Naive thymus-derived CD4-positive, alpha-beta T cell (primary cell): ENCODE data around the gene C14orf132. TPM values are rescaled to one million over a fixed set of nuclear protein-coding genes. Genes with fewer than 3 reads are reported as not detected.

Experiments used
- ATAC-seq: fragments of 150-1000 bp; cut with Tn5 transposase; 2 replicates; pipeline ENCODE4 v1.10.0; 2021; ENCODE audit warnings: mild to moderate bottlenecking, moderate library complexity
- CTCF ChIA-PET: fragments of 350-600 bp; sonication (Branson Sonifier 250); formaldehyde crosslinking; loops from one replicate; lab custom pipeline; 2021; ENCODE audit warnings: antibody characterized with exemption; lab: Charles Lee
- POLR2A ChIA-PET: fragments of 350-600 bp; sonication (Branson Sonifier 250); formaldehyde crosslinking; loops from one replicate; lab custom pipeline; 2021; ENCODE audit warnings: antibody characterized with exemption, inconsistent platforms; lab: Charles Lee
- DNase-seq, 9 donors: peaks; one replicate each; pipeline versions ENCODE4 v3.0.0 to v3.0.0-alpha.2; 2020 to 2022; ENCODE audit warnings: mixed read lengths in 1 of 9
- H3K27ac ChIP-seq: one replicate; pipeline ENCODE4 v1.7.0; 2013; ENCODE audit warnings: mild to moderate bottlenecking, low read depth, low read length, moderate library complexity
- H3K27me3 ChIP-seq, 2 donors: one replicate each; pipeline ENCODE4 v1.7.0; 2013; ENCODE audit warnings: low read length in 2 of 2, mild to moderate bottlenecking in 2 of 2, moderate library complexity in 2 of 2; ENCODE audit not compliant: control insufficient read depth in 2 of 2, insufficient read depth in 2 of 2
- H3K36me3 ChIP-seq, 3 experiments: 1 replicate in 2 of 3; 2 replicates in 1 of 3; pipeline ENCODE4 v1.7.0; 2013; ENCODE audit warnings: low read length in 3 of 3, mild to moderate bottlenecking in 3 of 3, moderate library complexity in 1 of 3; ENCODE audit not compliant: insufficient read depth in 3 of 3, control insufficient read depth in 2 of 3
- H3K4me1 ChIP-seq, 2 donors: one replicate each; pipeline ENCODE4 v1.7.0; 2013; ENCODE audit warnings: low read length in 2 of 2, mild to moderate bottlenecking in 2 of 2, moderate library complexity in 1 of 2; ENCODE audit not compliant: control insufficient read depth in 2 of 2, insufficient read depth in 2 of 2
- H3K4me3 ChIP-seq: 2 replicates; pipeline ENCODE4 v1.7.0; 2013; ENCODE audit warnings: mild to moderate bottlenecking, low read length
- H3K9me3 ChIP-seq, 3 experiments: 1 replicate in 2 of 3; 2 replicates in 1 of 3; pipeline ENCODE4 v1.7.0; 2013; ENCODE audit warnings: low read length in 3 of 3; ENCODE audit not compliant: control insufficient read depth in 2 of 3
- H3K27ac Mint-ChIP-seq, 9 donors: one replicate each; pipeline ENCODE4 v1.8.0; 2020 to 2022; ENCODE audit warnings: mixed read lengths in 9 of 9, mild to moderate bottlenecking in 8 of 9, moderate library complexity in 5 of 9, inconsistent platforms in 2 of 9
- H3K27me3 Mint-ChIP-seq, 5 donors: one replicate each; pipeline ENCODE4 v1.8.0; 2021 to 2022; ENCODE audit warnings: mixed read lengths in 5 of 5, mild to moderate bottlenecking in 1 of 5
- H3K36me3 Mint-ChIP-seq, 5 donors: one replicate each; pipeline ENCODE4 v1.8.0; 2020 to 2022; ENCODE audit warnings: mixed read lengths in 5 of 5, mild to moderate bottlenecking in 3 of 5, inconsistent platforms in 1 of 5
- H3K4me1 Mint-ChIP-seq, 7 donors: one replicate each; pipeline ENCODE4 v1.8.0; 2020 to 2022; ENCODE audit warnings: mixed read lengths in 7 of 7, mild to moderate bottlenecking in 3 of 7, inconsistent platforms in 1 of 7
- H3K4me3 Mint-ChIP-seq, 10 donors: one replicate each; pipeline ENCODE4 v1.8.0; 2020 to 2022; ENCODE audit warnings: mild to moderate bottlenecking in 10 of 10, mixed read lengths in 10 of 10, moderate library complexity in 6 of 10, inconsistent platforms in 2 of 10
- H3K9me3 Mint-ChIP-seq, 11 donors: one replicate each; pipeline ENCODE4 v1.8.0; 2020 to 2022; ENCODE audit warnings: mixed read lengths in 11 of 11, mild to moderate bottlenecking in 4 of 11, inconsistent platforms in 1 of 11, moderate library complexity in 1 of 11
- intact Hi-C, 2 donors: fragments of 100-400 bp; cut with micrococcal nuclease; formaldehyde crosslinking; loops; one replicate each; pipeline ENCODE4 v1.15.1; 2023
- polyA plus RNA-seq, 2 donors: library from polyadenylated mRNA; unstranded; fragments of 300-500 nt; fragmentation: Illumina TruSeq; gene quantifications; one replicate each; pipeline ENCODE4 v1.2.3, GENCODE V29; 2021
- total RNA-seq, 6 experiments: library from RNA in 5 of 6; stranded (reverse) in 5 of 6; gene quantifications; 1 replicate in 5 of 6; 2 replicates in 1 of 6; pipeline ENCODE4 v1.2.3 and lab custom pipeline; 2021 to 2026

C14orf132 gene
- total and polyA plus RNA-seq, 7 experiments from 2014 or later = 0.41 to 22.9 (median 7.2) TPM

- ChIA-PET CTCF (interaction anchor here (1.1 to 5.4 kb wide), 4 partner anchors 15 to 170 kb away, joined by 3 to 87 read pairs (median 17); no protein-coding TSS in a partner anchor), POLR2A (no interaction called here)
- H3K9me3 Mint-ChIP-seq = no peaks in the 10 kb centered on the region
- DNase-seq (no peak), ATAC-seq (no peak)
- peaks cover 0 to 3% (median 0%) of the 10 kb centered on the region in 5 donors for H3K27me3 Mint-ChIP-seq
- no peaks in the 10 kb centered on the region for H3K9me3 ChIP-seq
- no peak overlapping the region for H3K27ac ChIP-seq
- no peaks in the 10 kb centered on the region for H3K27me3 ChIP-seq
- no peaks in the 10 kb centered on the region for H3K36me3 Mint-ChIP-seq
- H3K36me3 ChIP-seq = no peaks in the 10 kb centered on the region
- H3K4me1 ChIP-seq = no peaks in the 10 kb centered on the region
- H3K4me1 Mint-ChIP-seq = peaks cover 0 to 12% (median 5%) of the 10 kb centered on the region in 7 donors
- H3K27ac Mint-ChIP-seq = no peak overlapping the region
- H3K4me3 ChIP-seq = no peak overlapping the region
- no peak overlapping the region for H3K4me3 Mint-ChIP-seq
- intact Hi-C loops = no loop called here
Measured at GRCh38 chr14:96103560-96104460, 64.6 kb downstream of the C14orf132 start.

- H3K36me3 Mint-ChIP-seq = no peaks in the 10 kb centered on the region
- H3K9me3 Mint-ChIP-seq = no peaks in the 10 kb centered on the region
- DNase-seq (no peak), ATAC-seq (no peak)
- H3K4me1 ChIP-seq = no peaks in the 10 kb centered on the region
- peaks cover 0 to 12% (median 5%) of the 10 kb centered on the region in 7 donors for H3K4me1 Mint-ChIP-seq
- intact Hi-C loops = no loop called here
- peaks cover 0 to under 1% (median 0%) of the 10 kb centered on the region in 5 donors for H3K27me3 Mint-ChIP-seq
- ChIA-PET CTCF (interaction anchor here (1.1 to 5.4 kb wide), 3 partner anchors 14 to 169 kb away, joined by 3 to 87 read pairs (median 4); no protein-coding TSS in a partner anchor), POLR2A (no interaction called here)
- H3K27ac Mint-ChIP-seq = no peak overlapping the region
- H3K27ac ChIP-seq = no peak overlapping the region
- no peaks in the 10 kb centered on the region for H3K27me3 ChIP-seq
- H3K4me3 ChIP-seq = no peak overlapping the region
- H3K36me3 ChIP-seq = no peaks in the 10 kb centered on the region
- no peaks in the 10 kb centered on the region for H3K9me3 ChIP-seq
- no peak overlapping the region for H3K4me3 Mint-ChIP-seq
Measured at GRCh38 chr14:96104469-96105057, 65.4 kb downstream of the C14orf132 start.

GRCh38 chr14:96105089-96105925 lies 66.1 kb downstream of the C14orf132 start:
- ChIA-PET POLR2A (no interaction called here), CTCF (interaction anchor here (0.5 to 5.4 kb wide), 3 partner anchors 169 to 251 kb away, joined by 3 to 87 read pairs (median 7); no protein-coding TSS in a partner anchor)
- no peak overlapping the region for H3K27ac ChIP-seq
- DNase-seq (no peak), ATAC-seq (no peak)
- Mint-ChIP-seq H3K27ac (no peak overlapping the region), H3K4me3 (no peak overlapping the region), H3K4me1 (peaks cover 0 to 12% (median 5%) of the 10 kb centered on the region in 7 donors), H3K36me3 (no peaks in the 10 kb centered on the region), H3K27me3 (no peaks in the 10 kb centered on the region), H3K9me3 (no peaks in the 10 kb centered on the region)
- no peaks in the 10 kb centered on the region for H3K36me3 ChIP-seq
- no peaks in the 10 kb centered on the region for H3K4me1 ChIP-seq
- no peaks in the 10 kb centered on the region for H3K27me3 ChIP-seq
- no peaks in the 10 kb centered on the region for H3K9me3 ChIP-seq
- intact Hi-C loops = no loop called here
- H3K4me3 ChIP-seq = no peak overlapping the region

GRCh38 chr14:96105926-96106441 lies 66.8 kb downstream of the C14orf132 start:
- POLR2A ChIA-PET = interaction anchor here (1.2 kb wide), 1 partner anchor 20 kb away, joined by 3 read pairs; no protein-coding TSS in a partner anchor
- Histone ChIP-seq H3K4me3 (no peak overlapping the region), H3K9me3 (no peaks in the 10 kb centered on the region), H3K4me1 (no peaks in the 10 kb centered on the region), H3K36me3 (no peaks in the 10 kb centered on the region), H3K27me3 (no peaks in the 10 kb centered on the region), H3K27ac (no peak overlapping the region)
- CTCF ChIA-PET = interaction anchor here (1.6 kb wide), 1 partner anchor 169 kb away, joined by 7 read pairs; no protein-coding TSS in a partner anchor
- H3K27ac Mint-ChIP-seq = no peak overlapping the region
- H3K9me3 Mint-ChIP-seq = no peaks in the 10 kb centered on the region
- DNase-seq (no peak), ATAC-seq (no peak)
- peaks cover 0 to 7% (median 0%) of the 10 kb centered on the region in 7 donors for H3K4me1 Mint-ChIP-seq
- H3K36me3 Mint-ChIP-seq = no peaks in the 10 kb centered on the region
- intact Hi-C loops = no loop called here
- no peak overlapping the region for H3K4me3 Mint-ChIP-seq
- H3K27me3 Mint-ChIP-seq = no peaks in the 10 kb centered on the region

GRCh38 chr14:96106891-96107290 lies 67.7 kb downstream of the C14orf132 start:
- no peaks in the 10 kb centered on the region for H3K36me3 ChIP-seq
- H3K4me3 ChIP-seq = no peak overlapping the region
- intact Hi-C loops = no loop called here
- ChIA-PET POLR2A (interaction anchor here (0.6 to 1.2 kb wide), 2 partner anchors 19 to 679 kb away, joined by 3 read pairs; no protein-coding TSS in a partner anchor), CTCF (interaction anchor here (0.6 to 1.6 kb wide), 2 partner anchors 168 to 628 kb away, joined by 3 to 7 read pairs; no protein-coding TSS in a partner anchor)
- H3K27ac Mint-ChIP-seq = no peak overlapping the region
- ATAC-seq (no peak), DNase-seq (no peak)
- peaks cover 0 to 3% (median 0%) of the 10 kb centered on the region in 11 donors for H3K9me3 Mint-ChIP-seq
- no peaks in the 10 kb centered on the region for H3K27me3 ChIP-seq
- H3K9me3 ChIP-seq = no peaks in the 10 kb centered on the region
- H3K27me3 Mint-ChIP-seq = peaks cover 0 to 3% (median 0%) of the 10 kb centered on the region in 5 donors
- H3K36me3 Mint-ChIP-seq = no peaks in the 10 kb centered on the region
- no peaks in the 10 kb centered on the region for H3K4me1 ChIP-seq
- peaks cover 0 to 7% (median 0%) of the 10 kb centered on the region in 7 donors for H3K4me1 Mint-ChIP-seq
- H3K27ac ChIP-seq = no peak overlapping the region
- no peak overlapping the region for H3K4me3 Mint-ChIP-seq
